HG03108 (cell line): Measurements from ENCODE around the gene TRIM40.
"Not testable (repeated sequence)": the region's sequence is repeated elsewhere in the genome, so short reads cannot be mapped to it uniquely, and the experiment has no call there.

Experiments
- ATAC-seq: cut with Tn5 transposase; IDR thresholded peaks from one replicate; pipeline ENCODE4 v1.9.1; 2021; ENCODE audit warnings: moderate library complexity; ENCODE audit not compliant: unreplicated experiment

The TRIM40 gene

DNA sequence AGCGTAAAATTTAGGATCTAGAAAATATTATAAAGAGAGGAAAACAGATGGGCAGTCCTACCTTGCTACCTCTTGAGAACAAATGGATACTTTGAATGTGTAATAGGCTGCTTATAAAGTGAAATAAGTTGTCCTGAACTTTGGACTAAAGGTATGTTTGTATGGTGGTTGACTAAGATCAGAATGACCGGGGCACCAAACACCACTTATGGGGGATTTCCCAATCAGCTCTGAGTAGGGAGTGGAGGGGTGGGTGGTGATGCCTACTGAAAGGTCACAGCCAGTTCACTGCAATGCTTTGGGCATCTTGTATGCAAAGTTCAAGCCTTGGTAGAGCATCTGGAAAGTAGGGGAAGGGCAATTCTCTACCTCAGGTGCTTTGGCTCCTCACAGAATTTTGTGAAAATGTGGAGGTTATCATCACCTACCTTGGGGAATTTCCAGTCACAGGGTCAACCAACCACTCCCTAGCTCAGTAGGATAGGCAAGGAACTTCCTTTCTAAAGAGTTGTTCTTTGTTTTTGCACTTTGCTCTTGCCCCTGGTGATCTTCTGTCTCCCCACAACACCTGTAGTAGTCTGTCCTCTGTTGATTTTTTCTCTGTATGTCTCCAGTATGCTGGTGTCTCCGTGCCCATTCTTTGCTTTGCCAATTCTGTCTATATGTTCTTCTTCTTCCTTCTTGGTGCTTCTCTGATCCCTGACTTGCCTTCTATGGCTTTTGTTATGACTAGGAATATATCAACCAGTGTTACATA is 22.8 kb upstream of the TRIM40 start, which contains the start of gene TRIM31:
TSS of gene TRIM31 (minus strand) at position 88 of the 757 bp plus-strand sequence. CDS start 285 bp downstream, outside the sequence.
- ATAC-seq, result no peak

DNA sequence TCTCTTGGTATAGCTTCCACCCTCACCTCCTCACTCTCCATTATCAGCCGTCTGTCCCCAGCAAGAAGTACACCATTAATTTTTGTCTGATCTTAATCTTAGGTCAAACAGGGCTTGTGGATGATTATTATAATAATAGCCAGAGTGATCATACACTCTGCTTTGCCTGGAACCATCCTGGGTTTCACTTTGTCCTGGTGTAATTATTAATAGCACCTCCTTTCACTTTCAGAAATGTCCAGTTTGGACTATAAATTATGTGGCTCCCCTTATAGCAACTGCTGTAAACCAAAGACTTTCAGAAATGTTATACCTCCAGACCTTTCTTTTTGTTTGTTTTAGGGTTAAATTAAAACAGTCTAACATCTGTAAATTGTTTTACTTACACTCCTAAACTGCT is 22.1 kb upstream of the TRIM40 start:
- ATAC-seq, result no peak

- ATAC-seq, result no peak
Measured at GRCh38 chr6:30116724-30117123, 19.2 kb upstream of the TRIM40 start.

DNA sequence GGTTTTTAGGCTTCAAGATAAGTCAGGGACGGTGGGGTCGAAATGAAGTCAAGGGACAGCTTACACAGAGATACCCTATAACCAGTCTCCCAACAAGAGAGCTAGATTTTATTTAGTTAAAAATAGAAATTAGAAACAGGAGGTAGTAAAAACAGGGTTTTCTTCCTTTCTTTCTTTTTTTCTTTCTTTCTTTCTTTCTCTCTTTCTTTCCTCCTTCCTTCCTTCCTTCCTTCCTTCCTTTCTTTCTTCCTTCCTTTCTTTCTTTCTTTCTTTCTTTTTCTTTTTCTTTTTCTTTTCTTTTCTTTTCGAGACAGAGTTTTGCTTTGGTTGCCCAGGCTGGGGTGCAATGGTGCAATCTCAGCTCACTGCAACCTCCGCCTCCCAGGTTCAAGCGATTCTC is 17.2 kb upstream of the TRIM40 start:
- ATAC-seq, result not testable (repeated sequence)

- ATAC-seq, result no peak
Measured at GRCh38 chr6:30121446-30122366, 14.2 kb upstream of the TRIM40 start.

GRCh38 chr6:30122515-30122914 is 13.4 kb upstream of the TRIM40 start:
- no peak for ATAC-seq

- no peak for ATAC-seq
Measured at GRCh38 chr6:30127238-30128093, 8.5 kb upstream of the TRIM40 start.

GRCh38 chr6:30129265-30130178 is 6.4 kb upstream of the TRIM40 start:
- ATAC-seq, result no peak

DNA sequence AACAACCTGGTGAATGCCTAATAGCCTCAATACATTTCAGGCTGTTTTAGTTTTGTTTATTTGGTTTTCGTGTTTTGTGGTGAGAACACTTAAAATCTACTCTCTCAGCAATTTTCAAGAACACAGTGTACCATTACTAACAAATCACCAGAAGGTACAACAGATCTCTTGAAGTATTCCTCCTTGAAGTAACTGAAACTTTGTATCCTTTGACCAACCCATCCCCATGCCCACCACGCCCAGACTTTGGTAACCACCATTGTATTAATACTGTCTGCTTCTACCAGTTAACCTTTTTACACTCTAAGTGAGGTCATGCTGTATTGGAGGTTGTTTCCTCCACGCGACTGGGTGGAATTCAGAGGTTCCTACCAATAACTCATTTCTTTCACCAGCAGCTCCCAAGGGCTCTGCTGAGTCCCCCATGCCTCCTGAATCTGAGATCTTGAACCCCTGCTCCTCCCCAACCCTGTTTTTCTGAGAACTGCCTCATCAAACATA is 5.7 kb upstream of the TRIM40 start:
- ATAC-seq, result no peak

DNA sequence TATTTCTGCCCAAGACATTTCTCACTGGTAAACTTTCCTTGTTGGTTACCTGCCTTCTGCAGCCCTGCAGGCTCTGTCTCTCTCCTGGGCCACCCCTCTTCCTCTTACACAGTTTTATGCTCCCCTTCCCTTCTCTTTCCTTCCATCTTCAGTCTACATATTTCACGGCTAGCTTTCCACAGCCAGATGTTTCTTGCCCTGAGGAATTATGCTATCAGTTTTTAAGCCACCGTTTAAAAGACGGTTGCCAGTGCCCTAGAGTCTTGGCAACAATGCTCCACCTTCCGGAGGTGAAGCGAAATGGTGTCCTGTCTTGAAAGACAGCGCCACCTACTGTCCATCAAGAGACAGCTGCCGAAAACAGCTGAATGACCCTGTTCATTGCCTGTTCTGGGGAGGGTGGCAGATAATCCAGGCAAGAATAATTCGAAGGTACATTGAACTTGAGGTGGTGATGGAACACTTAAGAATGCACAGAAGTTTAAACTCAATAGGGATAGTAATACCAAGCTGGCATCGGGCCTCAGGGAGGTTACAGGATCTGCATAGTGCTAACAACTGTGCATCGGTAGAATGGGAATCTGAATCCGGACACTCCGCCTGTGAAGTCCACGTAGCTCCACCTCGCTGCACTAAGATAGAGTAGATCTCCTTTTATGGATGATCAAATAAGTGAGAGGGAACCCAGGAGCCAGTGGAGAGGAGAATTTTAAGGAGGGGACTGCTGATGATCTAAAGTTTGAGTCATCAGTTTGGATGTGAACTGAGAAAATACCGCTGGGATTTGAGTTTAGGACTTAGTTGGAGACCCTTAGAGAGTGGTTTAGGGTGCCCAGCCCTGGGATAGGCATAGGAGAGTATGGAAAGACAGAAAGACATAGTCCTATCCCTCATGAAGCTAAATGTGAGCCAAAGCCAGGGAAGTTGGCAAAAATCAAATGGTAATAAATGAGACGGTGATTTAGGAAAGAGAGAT is 4.8 kb upstream of the TRIM40 start:
- peak; percentile 73 for ATAC-seq

DNA sequence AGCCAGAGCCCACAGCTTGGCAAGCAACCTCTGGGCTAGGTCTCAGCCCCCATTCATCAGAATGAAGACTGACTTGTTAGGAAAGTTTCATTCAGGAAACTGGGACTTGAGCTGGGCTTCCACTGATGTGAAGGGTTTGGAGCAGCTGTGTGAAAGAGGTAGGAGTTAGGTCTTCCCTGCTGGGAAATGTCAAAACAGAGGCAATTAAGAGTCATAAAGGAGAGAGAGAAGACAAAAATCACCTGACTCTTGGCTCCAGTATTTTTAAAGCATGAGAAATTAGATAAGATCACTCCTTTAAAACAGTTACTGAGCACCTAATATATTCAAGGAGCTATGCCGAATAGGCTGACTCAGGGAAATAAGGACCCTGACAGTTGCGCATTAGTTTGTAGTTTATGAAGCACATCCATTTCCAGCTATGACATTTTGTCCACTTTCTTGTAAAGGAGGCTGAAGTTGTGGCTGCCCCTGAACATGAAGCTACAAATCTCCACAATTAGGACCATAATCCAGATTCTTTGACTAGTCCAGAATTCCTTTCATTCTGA is 3.9 kb upstream of the TRIM40 start:
- ATAC-seq, result no peak

- ATAC-seq, result no peak
Measured at GRCh38 chr6:30135147-30135546, 793 bp upstream of the TRIM40 start.

DNA sequence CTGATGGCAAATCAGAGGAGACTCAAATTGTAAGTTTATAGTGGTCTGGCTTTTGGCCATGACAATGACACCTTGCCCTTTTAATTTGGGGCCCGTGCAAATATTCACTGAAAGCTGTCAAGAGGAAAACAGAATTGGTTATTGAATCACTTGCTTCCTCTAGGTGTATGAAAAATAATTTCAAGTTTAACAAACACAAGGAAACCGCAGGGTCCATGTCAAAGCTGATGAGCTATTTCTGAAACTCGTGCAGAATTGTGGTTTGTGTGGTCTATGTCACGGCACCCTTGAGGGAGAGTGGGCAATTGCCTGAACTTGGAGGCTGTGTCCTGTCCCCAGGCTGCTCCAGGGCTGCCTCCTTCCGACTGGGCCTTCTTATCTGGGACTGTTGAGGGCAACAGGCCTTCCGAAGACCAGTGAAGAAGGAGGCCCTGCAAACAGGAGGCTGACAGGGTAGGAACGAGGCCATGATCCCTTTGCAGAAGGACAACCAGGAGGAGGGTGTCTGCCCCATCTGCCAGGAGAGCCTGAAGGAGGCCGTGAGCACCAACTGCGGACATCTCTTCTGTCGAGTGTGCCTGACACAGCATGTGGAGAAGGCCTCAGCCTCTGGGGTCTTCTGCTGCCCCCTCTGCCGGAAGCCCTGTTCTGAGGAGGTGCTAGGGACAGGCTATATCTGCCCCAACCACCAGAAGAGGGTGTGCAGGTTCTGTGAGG is 788 bp downstream of the TRIM40 start:
- no peak for ATAC-seq

GRCh38 chr6:30140240-30140639 is 4.3 kb downstream of the TRIM40 start:
- not testable (repeated sequence) for ATAC-seq

DNA sequence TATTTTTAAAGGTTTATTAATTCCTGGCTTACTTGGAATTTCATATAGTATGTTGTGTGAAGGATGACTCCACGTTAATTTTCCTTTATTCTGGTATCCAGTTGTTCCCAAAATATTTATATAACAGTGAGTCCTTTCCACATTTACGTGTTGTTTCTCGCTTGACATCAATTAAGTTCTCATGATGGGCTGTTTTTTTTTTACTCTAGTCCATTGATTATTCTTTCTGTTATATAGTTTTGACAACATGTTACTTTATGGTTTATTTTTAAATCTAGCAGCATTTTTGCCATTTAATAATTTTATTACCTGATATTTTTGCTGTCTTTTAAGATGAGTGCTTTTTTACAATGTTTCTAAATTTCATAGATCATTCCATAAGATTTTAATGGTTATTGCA is 6.7 kb downstream of the TRIM40 start:
- no peak for ATAC-seq

DNA sequence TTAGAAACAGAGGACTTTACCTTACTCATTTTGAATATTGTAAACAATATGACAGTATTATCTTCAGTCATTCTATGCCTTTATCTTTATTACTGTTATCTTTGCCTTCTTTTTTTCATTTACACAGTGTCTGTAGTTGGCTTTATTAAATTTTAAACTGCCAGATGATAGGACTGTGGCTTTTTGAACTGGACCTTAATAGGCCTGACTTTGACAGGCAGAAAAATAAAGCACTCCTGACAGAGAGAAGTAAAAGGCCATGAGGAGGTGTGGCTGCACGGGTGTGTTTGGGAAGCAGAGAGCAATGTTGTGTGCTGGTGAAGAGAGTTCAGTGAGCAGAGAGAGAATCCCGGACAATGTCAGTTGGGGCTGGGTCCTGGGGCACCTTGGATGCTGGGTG is 7.8 kb downstream of the TRIM40 start:
- no peak for ATAC-seq

GRCh38 chr6:30144811-30145210 is 8.9 kb downstream of the TRIM40 start:
- no peak for ATAC-seq

DNA sequence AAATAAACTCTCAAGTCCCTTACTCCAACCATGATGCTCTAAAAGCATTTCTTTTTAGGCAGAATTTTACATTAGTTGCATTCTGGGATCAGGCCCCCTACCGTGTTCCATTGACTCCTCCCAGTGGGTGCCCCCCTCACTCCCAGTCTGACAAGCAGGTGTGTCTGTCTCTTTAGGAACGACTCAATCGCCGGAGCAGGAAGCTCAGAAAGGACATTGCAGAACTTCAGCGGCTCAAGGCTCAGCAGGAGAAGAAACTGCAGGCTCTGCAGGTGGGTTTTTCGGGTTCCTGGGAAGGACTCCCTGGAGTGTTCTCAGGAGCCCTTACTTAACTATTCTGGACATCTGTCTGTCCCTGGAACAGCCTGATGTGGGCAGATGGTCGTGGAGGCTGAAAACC is 9.9 kb downstream of the TRIM40 start:
- ATAC-seq, result no peak
